HG03175 (cell line): ENCODE results near the gene SFTPB.
"Not testable (repeated sequence)": the region's sequence is repeated elsewhere in the genome, so short reads cannot be mapped to it uniquely, and the experiment has no call there.

Experiments used
- ATAC-seq: cut with Tn5 transposase; IDR thresholded peaks from one replicate; pipeline ENCODE4 v1.9.1; 2021; ENCODE audit warnings: mild to moderate bottlenecking, moderate library complexity; ENCODE audit not compliant: unreplicated experiment

Gene SFTPB

DNA sequence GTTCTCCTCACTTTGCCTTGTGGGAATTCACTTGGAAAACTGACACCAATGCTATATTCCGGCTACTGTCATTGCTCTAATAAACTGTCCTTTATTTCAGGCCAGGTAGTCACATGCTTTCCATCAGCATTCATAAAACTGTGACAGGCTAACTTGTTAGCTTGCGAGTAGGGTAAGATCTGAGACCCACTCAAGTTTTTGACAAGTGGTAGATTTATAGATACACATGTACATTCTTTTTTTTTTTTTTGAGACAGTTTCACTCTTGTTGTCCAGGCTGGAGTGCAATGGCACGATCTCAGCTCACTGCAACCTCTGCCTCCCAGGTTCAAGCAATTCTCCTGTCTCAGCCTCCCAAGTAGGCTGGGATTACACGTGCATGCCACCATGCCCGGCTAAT, 50.3 kb downstream of the SFTPB start:
- ATAC-seq, result not testable (repeated sequence)

DNA sequence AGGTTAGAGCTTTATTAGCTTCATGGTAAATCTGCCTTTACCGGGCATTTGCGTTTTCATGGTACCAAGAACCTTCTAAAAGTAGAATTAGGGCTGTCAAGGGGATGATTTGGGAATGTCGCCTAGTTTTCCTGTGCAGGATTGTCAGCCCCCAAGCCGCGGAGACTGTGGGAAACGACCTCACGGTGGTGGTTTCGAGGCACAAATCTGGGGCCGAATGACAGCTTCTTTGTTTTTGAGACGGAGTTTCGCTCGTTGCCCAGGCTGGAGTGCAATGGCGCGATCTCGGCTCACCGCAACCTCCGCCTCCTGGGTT, 52.6 kb downstream of the SFTPB start:
- ATAC-seq, result no peak

DNA sequence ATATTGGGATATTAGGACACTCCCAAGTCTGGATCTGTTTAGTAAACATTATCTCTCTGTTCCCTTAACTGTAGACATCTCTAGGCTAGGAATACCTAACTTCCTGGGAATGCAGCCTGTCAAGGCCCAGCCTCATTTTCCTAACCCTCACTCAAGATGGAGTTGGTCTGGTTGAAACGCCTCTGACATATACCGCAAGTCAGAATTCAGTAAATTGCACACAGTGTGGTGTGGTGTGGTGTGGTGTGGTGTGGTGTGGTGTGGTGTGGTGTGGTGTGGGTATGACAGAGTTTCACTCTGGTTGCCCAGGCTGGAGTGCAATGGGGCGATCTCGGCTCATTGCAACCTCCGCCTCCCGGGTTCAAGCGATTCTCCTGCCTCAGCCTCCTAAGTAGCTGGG, 53.2 kb downstream of the SFTPB start:
- not testable (repeated sequence) for ATAC-seq

DNA sequence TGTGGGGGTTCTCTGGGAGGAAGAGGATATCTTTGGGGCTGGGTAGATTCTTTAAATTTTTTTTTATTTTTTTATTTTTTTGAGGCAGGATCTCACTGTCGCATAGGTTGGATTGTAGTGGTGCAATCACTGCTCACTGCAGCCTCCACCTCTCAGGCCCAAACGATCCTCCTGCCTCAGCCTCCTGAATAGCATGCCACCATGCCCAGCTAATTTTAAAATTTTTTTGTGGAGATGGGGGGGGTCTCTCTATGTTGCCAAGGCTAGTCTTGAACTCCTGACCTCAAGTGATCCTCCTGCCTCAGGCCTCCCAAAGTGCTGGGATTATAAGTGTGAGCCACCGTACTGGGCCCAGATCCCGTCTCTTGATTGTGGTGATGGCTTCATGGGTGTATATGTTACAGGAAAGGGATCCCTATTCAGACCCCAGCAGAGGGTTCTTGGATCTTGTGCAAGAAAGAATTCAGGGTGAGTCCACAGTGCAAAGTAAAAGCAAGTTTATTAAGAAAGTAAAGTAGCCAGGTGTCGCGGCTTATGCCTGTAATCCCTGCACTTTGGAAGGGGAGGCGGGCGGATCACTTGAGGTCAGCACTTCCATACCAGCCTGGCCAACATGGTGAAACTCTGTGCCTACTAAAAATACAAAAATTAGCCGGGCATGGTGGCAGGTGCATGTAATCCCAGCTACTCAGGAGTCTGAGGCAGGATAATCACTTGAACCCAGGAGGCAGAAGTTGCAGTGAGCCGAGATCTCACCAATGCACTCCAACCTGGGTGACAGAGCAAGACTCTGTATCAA, 54.1 kb downstream of the SFTPB start:
- ATAC-seq, result no peak

DNA sequence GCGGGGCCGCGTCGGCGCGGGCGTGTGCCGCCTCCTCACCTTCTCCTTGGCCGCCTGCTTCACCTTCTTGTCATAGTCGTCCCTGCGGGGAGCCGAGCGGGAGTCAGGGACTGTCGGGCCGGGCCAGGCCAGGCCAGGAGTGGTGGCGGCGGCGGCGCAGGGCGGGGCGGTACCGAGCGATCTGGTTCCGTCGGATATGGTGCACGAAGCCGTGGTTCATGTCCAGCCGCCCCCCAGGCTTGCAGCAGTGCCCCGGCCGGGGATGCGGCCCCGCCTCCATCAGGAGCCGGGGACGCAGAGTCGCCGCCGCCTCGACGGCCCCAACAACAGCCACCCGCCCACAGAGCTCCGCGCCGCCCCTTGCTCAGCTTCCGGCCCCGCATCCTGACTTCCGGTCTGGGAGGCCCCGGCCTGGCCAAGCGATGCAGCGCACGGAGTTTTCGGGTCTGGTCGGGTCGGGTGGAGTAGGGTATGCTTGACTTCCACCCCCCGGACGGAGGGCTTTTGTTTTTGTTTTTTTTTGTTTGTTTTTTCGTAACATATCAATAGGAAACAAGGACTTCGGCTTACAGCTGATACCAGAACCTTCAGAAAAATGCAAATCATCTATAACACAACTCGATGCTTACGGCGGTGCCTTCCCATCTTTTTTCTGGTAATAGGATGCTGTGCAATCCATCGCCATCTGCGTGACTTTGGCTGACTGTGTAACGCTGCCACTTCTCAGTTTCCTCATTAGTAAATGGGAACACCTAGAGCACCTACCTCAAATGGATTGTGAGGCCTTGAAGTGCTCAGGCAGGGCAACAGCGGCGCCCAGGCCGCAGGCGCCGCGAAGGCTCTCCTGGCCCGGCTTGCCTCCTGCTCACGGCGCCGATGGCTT, 56.1 kb downstream of the SFTPB start, which contains the start of gene C2orf68:
TSS of gene C2orf68 (minus strand) at position 362 of the 883 bp plus-strand sequence. CDS start at position 280, 82 bp downstream.
- ATAC-seq, result peak; percentile 76

DNA sequence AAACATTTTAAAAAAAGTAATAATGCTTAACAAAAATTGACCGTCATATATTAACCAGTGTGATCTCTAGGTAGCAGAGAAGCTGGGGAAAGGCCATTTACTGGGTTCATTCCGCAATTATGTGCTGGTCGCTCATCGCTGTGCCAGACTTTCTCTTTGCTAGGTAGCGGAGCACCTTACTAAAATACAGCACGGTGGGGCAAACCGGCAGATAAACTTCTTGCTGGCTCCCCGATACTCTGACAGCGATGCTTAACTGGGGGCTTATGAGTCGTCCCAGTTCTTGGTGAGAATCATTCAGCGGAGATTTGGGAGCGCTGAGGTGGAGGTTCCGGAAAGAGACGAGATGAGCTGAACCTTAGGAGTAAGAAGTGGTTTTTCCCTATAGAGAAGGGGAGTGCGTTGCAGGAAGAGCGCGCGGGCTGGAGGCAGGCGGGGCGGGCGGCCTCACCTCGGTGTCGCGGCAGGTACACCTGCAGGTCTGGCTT, 56.7 kb downstream of the SFTPB start:
- no peak for ATAC-seq
